OCI-LY3 (cell line): Measurements from ENCODE around the gene SCYGR1.

Source experiments
- H2AFZ ChIP-seq: fragments of 200-600, 300-600 bp; shearing (Covaris generic); 2 replicates; pipeline ENCODE4 v1.6.0; 2014; ENCODE audit warnings: antibody characterized with exemption, low read depth, low read length
- H3K27ac ChIP-seq: fragments of 200-600, 300-600 bp; sonication (generic); 2 replicates; pipeline ENCODE4 v1.5.1; 2014; ENCODE audit warnings: mild to moderate bottlenecking, low read length, moderate library complexity, mixed read lengths
- H3K27me3 ChIP-seq: fragments of 200-600, 300-600 bp; sonication (generic); 2 replicates; pipeline ENCODE4 v1.6.1; 2014; ENCODE audit warnings: low read depth, low read length, mixed read lengths
- H3K36me3 ChIP-seq: fragments of 200-600, 300-600 bp; sonication (generic); replicated peaks from 2 replicates; pipeline ENCODE3; 2014; ENCODE audit warnings: low read depth, low read length, mixed read lengths
- H3K4me1 ChIP-seq: fragments of 300-600, 200-600 bp; sonication (generic); 2 replicates; pipeline ENCODE4 v1.6.1; 2014; ENCODE audit warnings: low read length, mixed read lengths
- H3K4me2 ChIP-seq: fragments of 200-600, 300-600 bp; sonication (generic); 2 replicates; pipeline ENCODE4 v1.6.1; 2014; ENCODE audit warnings: low read length, mixed read lengths
- H3K4me3 ChIP-seq: fragments of 300-600, 200-600 bp; sonication (generic); 2 replicates; pipeline ENCODE4 v1.5.1; 2014; ENCODE audit warnings: antibody characterized with exemption, mild to moderate bottlenecking, low read length, moderate library complexity
- H3K79me2 ChIP-seq: fragments of 300-600, 200-600 bp; shearing (Covaris generic); 2 replicates; pipeline ENCODE4 v1.6.1; 2014; ENCODE audit warnings: mild to moderate bottlenecking, low read length, mixed read lengths
- H3K9ac ChIP-seq: fragments of 300-600, 200-600 bp; shearing (Covaris generic); 2 replicates; pipeline ENCODE4 v1.6.0; 2014; ENCODE audit warnings: mild to moderate bottlenecking, low read length, moderate library complexity
- H3K9me3 ChIP-seq: fragments of 200-600, 300-600 bp; shearing (Covaris generic); 2 replicates; pipeline ENCODE4 v1.6.1; 2014; ENCODE audit warnings: low read length, mixed read lengths; ENCODE audit not compliant: insufficient read depth
- H4K20me1 ChIP-seq: fragments of 200-600, 300-600 bp; sonication (generic); 2 replicates; pipeline ENCODE4 v1.6.1; 2016; ENCODE audit warnings: low read length, mixed read lengths; ENCODE audit not compliant: insufficient read depth
- EZH2phosphoT487 ChIP-seq: fragments of 200-600 bp; shearing (Covaris generic); IDR thresholded peaks from 2 replicates; pipeline ENCODE4 v1.6.1; 2018; ENCODE audit warnings: antibody characterized with exemption, mixed run types, low read depth
- TF ChIP-seq, protein P1 (sequence below): fragments of 200-600, 300-600 bp; sonication (generic); IDR thresholded peaks from 2 replicates; pipeline ENCODE4 v1.5.1; 2014; ENCODE audit warnings: antibody characterized with exemption, low read length, low read depth

Gene SCYGR1

GRCh38 chr2:227406177-227407031 is 18.7 kb upstream of the SCYGR1 start:
- Histone ChIP-seq H3K9me3 (no peaks in the 10 kb centered on the region), H3K79me2 (no peaks in the 10 kb centered on the region), H2AFZ (no peak overlapping the region), H3K4me1 (peaks cover 41% of the 10 kb centered on the region), H3K9ac (no peak overlapping the region), H3K27ac (no peak overlapping the region), H3K27me3 (no peaks in the 10 kb centered on the region), H3K4me2 (peak overlapping the region; percentile 61), H3K36me3 (no peaks in the 10 kb centered on the region), H3K4me3 (no peak overlapping the region), H4K20me1 (no peaks in the 10 kb centered on the region)
- TF ChIP-seq, protein P1, sequence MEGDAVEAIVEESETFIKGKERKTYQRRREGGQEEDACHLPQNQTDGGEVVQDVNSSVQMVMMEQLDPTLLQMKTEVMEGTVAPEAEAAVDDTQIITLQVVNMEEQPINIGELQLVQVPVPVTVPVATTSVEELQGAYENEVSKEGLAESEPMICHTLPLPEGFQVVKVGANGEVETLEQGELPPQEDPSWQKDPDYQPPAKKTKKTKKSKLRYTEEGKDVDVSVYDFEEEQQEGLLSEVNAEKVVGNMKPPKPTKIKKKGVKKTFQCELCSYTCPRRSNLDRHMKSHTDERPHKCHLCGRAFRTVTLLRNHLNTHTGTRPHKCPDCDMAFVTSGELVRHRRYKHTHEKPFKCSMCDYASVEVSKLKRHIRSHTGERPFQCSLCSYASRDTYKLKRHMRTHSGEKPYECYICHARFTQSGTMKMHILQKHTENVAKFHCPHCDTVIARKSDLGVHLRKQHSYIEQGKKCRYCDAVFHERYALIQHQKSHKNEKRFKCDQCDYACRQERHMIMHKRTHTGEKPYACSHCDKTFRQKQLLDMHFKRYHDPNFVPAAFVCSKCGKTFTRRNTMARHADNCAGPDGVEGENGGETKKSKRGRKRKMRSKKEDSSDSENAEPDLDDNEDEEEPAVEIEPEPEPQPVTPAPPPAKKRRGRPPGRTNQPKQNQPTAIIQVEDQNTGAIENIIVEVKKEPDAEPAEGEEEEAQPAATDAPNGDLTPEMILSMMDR = peak; percentile 81
- TF ChIP-seq EZH2phosphoT487 = no peak

- Histone ChIP-seq H3K27me3 (no peaks in the 10 kb centered on the region), H3K4me1 (peaks cover 32% of the 10 kb centered on the region), H3K27ac (no peak overlapping the region), H2AFZ (no peak overlapping the region), H3K4me3 (no peak overlapping the region), H3K4me2 (no peak overlapping the region), H4K20me1 (no peaks in the 10 kb centered on the region), H3K36me3 (no peaks in the 10 kb centered on the region), H3K9me3 (no peaks in the 10 kb centered on the region), H3K9ac (no peak overlapping the region), H3K79me2 (no peaks in the 10 kb centered on the region)
- TF ChIP-seq, protein P1 = no peak
- TF ChIP-seq EZH2phosphoT487 = no peak
These were observed 17.0 kb upstream of the SCYGR1 start for GRCh38 chr2:227404585-227405271.

DNA sequence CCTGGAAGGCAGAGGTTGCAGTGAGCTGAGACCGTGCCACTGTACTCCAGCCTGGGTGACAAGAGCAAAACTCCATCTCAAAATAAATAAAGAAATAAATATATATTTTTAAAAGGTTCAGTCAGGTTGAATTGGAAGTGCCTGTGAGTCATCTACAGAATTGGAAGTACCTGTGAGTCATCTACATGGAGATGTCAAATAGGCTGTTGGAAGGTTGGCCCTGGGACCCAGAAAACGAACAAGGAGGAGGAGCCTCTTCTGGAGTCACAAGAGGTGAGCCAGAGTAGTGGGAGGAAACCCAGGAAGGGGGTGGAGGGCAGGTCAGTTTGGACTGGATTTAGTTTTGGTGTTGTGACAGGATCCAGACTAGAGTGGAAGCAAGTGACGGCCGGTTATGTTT is 15.2 kb upstream of the SCYGR1 start:
- Histone ChIP-seq H3K4me2 (no peak overlapping the region), H3K79me2 (no peaks in the 10 kb centered on the region), H2AFZ (no peak overlapping the region), H3K9me3 (no peaks in the 10 kb centered on the region), H3K4me1 (peaks cover 29% of the 10 kb centered on the region), H3K9ac (no peak overlapping the region), H3K36me3 (no peaks in the 10 kb centered on the region), H3K27me3 (no peaks in the 10 kb centered on the region), H4K20me1 (no peaks in the 10 kb centered on the region), H3K27ac (no peak overlapping the region), H3K4me3 (no peak overlapping the region)
- TF ChIP-seq, protein P1 = no peak
- no peak for TF ChIP-seq EZH2phosphoT487

GRCh38 chr2:227402321-227402720 is 14.6 kb upstream of the SCYGR1 start:
- no peak overlapping the region for H3K9ac ChIP-seq
- no peak overlapping the region for H2AFZ ChIP-seq
- no peak overlapping the region for H3K27ac ChIP-seq
- H3K79me2 ChIP-seq = no peaks in the 10 kb centered on the region
- H4K20me1 ChIP-seq = no peaks in the 10 kb centered on the region
- peaks cover 23% of the 10 kb centered on the region for H3K4me1 ChIP-seq
- H3K27me3 ChIP-seq = no peaks in the 10 kb centered on the region
- no peak overlapping the region for H3K4me2 ChIP-seq
- TF ChIP-seq EZH2phosphoT487 = no peak
- TF ChIP-seq, protein P1 = no peak
- no peaks in the 10 kb centered on the region for H3K9me3 ChIP-seq
- H3K4me3 ChIP-seq = no peak overlapping the region
- no peaks in the 10 kb centered on the region for H3K36me3 ChIP-seq
